ENCODE measurements around the gene ARL4A. TPM values are rescaled to one million over a fixed set of nuclear protein-coding genes. Genes with fewer than 3 reads are reported as not detected.

ARL4A gene
- total and polyA plus RNA-seq, 2 of the 13 experiments (the other 11 are each of a cell fraction or from before 2014, with no cell fraction given) = 10.8 to 25.6 TPM

GRCh38 chr7:12686234-12686890, 1.1 kb upstream of the ARL4A start (continued):
- TF ChIP-seq ZNF503 (CRISPR knock-in tag; IDR thresholded peaks at IDR 0.05) (no peak), ZBTB7A (CRISPR knock-in tag; IDR thresholded peaks at IDR 0.05) (no peak), ATM (IDR thresholded peaks at IDR 0.05; ENCODE audit: borderline replicate concordance) (no peak), TOE1 (CRISPR knock-in tag; IDR thresholded peaks at IDR 0.05) (no peak), ZNF788 (CRISPR knock-in tag; IDR thresholded peaks at IDR 0.05; ENCODE audit: borderline replicate concordance) (no peak), SNRNP70 (IDR thresholded peaks at IDR 0.05; ENCODE audit: low read depth, low read length) (no peak), HNF4G (IDR thresholded peaks at IDR 0.05; ENCODE audit: borderline replicate concordance, low read depth, low read length) (no peak), HNF4G (CRISPR knock-in tag; IDR thresholded peaks at IDR 0.05; ENCODE audit: borderline replicate concordance, low read depth) (no peak), ERF (CRISPR knock-in tag; IDR thresholded peaks at IDR 0.05) (no peak), ZNF331 (CRISPR knock-in tag; IDR thresholded peaks at IDR 0.05) (peak; percentile 69; the same call in 1 of the 2 replicates), ZNF75D (CRISPR knock-in tag; IDR thresholded peaks at IDR 0.05; ENCODE audit: borderline replicate concordance) (no peak), MED1 (CRISPR knock-in tag; IDR thresholded peaks at IDR 0.05) (peak; percentile 61), KDM5B (CRISPR knock-in tag; IDR thresholded peaks at IDR 0.05; ENCODE audit: borderline replicate concordance) (no peak), ZNF816 (CRISPR knock-in tag; IDR thresholded peaks at IDR 0.05; ENCODE audit: borderline replicate concordance) (no peak), ZNF687 (CRISPR knock-in tag; IDR thresholded peaks at IDR 0.05) (no peak), ZNF784 (CRISPR knock-in tag; IDR thresholded peaks at IDR 0.05; ENCODE audit: borderline replicate concordance) (0 out of 2 replicates have a peak, but pooled peaks have one; percentile 12), TFDP2 (CRISPR knock-in tag; IDR thresholded peaks at IDR 0.05) (0 out of 2 replicates have a peak, but pooled peaks have one; percentile 30), GMEB2 (CRISPR knock-in tag; IDR thresholded peaks at IDR 0.05; ENCODE audit: low read depth) (no peak), BHLHE40 (IDR thresholded peaks at IDR 0.05; ENCODE audit: low read length) (no peak), HNRNPH1 (optimal IDR thresholded peaks at IDR 0.05; ENCODE audit: low read depth, low read length) (no peak), XBP1 (CRISPR knock-in tag; IDR thresholded peaks at IDR 0.05) (no peak)

Data from HepG2 (cell line).